NCI-H2171 treated with DMSO at 0.1 percent for 48 hours (cell line): ENCODE measurements around the gene CCDC87.

Source experiments
- DNase-seq: peaks from one replicate; lab custom pipeline; 2025; lab: John Stamatoyannopoulos, UW

CCDC87 gene

GRCh38 chr11:66579017-66579606 is 13.8 kb downstream of the CCDC87 start:
- no peak for DNase-seq

- DNase-seq = no peak
Measured at GRCh38 chr11:66570850-66571180, 22.0 kb downstream of the CCDC87 start.

DNA sequence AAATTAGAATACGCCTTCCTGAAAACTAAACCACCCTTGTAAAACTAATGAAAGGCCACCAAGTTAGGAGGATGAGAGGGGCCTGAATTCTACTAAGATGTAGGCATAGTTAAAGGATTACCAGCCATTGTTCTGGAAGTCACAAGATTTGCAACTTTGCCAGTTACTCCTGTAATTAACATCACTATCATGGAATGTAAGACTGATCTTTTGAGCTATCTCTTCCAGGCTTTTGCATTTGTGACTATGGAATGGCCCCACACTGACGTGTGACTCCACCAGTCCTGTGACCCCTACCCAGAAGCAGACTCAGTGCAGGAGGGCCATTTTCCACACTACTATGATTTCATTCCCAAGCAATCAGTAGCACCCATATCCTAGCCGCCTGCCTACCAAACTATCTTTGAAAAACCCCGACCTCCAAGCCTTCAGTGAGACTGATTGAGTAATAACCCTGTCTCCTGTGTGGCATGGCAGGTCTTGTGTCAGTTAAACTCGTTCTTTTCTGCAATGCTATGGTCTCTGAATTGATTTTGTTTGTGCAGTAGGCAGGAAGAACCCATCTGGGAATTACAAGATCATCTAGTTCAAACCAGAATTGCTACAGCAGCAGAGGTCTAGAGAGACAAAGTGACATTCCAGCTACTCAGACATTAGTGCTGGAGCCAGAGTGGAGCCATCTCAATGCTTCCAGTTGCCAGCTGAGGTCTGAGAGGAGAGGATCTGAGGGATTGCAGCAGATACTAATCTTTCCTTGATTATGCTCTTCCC is 22.6 kb downstream of the CCDC87 start:
- no peak for DNase-seq

- DNase-seq = no peak
Measured at GRCh38 chr11:66569076-66569475, 23.8 kb downstream of the CCDC87 start.

DNA sequence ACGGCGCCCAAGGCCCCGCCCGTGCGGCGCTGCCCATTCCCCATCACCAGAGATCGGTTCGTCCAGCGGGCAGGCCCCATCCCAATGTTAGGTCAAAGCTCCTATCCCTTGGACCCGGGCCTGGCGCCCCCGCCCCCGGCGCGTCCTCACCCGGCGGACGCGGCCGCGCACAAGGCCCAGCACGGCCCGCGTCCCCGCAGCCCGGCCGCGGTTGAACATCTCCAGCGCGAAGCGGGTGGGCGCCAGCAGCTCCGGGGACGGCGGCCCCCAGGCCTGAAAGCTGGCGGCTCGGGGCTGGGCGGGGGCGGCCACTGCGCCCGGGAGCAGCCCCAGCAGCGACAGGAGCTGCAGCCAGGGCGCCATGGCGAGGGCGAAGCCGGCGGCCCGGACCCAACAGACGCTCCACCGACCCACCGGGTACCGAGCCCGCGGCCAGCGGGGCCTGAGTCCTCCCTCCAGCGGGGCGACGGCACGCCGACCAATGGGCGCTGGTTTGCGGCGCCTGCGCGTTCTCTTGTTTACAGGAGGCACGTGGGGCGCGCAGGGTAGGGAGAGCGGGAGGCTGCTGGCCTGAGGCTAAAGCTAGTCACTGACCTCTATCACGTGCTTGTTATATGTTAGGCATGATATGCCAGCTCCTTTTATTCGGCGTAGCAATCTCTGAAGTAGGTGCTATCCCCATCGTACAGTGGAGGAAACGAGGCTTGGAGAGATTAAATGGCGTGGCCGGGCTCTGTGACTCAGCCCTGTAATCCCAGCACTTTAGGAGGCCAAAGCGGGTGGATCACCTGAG is 24.5 kb downstream of the CCDC87 start, which contains the start of gene CTSF:
CTSF (minus strand) TSS at position 483 of the 793 bp plus-strand sequence; CDS start at position 363, 120 bp downstream.
- DNase-seq = peak; percentile 72

- DNase-seq = no peak
Measured at GRCh38 chr11:66567787-66568123, 25.1 kb downstream of the CCDC87 start.

GRCh38 chr11:66566221-66566620 is 26.6 kb downstream of the CCDC87 start:
- no peak for DNase-seq

GRCh38 chr11:66564984-66565383 is 27.9 kb downstream of the CCDC87 start:
- DNase-seq = no peak

GRCh38 chr11:66564538-66564937 is 28.3 kb downstream of the CCDC87 start:
- no peak for DNase-seq

- no peak for DNase-seq
Measured at GRCh38 chr11:66563832-66564231, 29.0 kb downstream of the CCDC87 start.

- no peak for DNase-seq
Measured at GRCh38 chr11:66562907-66563583, 29.8 kb downstream of the CCDC87 start.

DNA sequence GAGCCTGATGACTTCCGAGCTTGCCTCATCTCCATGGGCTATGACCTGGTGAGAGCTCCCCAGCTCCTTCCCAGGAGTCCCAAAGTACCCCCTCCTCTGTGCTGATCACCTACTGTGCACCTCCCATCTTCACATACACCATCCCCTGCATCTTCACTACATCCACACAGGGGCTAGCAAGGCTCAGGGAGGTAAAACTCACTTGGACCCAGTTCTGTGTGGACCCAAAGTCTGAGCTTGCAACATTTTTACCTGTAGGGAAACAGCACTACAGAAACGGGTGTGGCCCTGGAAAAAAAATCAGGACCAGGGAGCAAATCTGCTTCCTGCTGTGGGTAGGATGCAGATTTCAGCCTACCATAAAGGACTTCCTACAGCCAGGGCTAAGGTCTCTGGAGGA is 30.6 kb downstream of the CCDC87 start:
- DNase-seq = no peak

- DNase-seq = no peak
Measured at GRCh38 chr11:66561975-66562248, 31.0 kb downstream of the CCDC87 start.

- DNase-seq = no peak
Measured at GRCh38 chr11:66561178-66561974, 31.5 kb downstream of the CCDC87 start.

DNA sequence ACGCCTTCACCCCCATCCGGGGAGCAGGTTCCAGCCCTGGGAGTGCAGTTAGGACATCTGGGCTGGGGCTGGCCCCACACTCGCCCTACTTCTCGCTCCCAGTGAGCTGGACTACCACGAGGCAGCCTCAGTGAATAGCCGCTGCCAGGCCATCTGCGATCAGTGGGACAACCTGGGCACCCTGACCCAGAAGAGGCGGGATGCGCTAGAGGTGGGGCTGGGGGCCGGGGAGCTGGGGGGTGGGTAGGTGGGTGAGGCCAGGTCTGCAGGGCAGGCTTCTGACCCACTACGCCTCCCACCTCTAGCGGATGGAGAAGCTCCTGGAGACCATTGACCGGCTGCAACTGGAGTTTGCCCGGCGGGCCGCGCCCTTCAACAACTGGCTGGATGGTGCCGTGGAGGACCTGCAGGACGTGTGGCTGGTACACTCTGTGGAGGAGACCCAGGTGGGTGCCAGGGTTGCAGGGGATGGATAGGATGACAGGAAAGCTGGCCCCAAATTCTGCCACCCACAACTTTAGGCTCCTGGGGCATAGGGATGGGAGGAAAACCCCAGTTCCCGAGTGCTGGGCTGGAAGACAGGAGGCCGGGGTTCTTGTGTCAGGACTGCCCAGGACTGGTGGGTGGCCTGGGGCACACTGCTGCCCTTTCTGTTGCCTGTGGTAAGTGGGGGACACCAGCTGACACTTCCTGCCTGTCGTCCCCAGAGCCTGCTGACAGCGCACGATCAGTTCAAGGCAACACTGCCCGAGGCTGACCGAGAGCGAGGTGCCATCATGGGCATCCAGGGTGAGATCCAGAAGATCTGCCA is 32.8 kb downstream of the CCDC87 start:
- DNase-seq = no peak

DNA sequence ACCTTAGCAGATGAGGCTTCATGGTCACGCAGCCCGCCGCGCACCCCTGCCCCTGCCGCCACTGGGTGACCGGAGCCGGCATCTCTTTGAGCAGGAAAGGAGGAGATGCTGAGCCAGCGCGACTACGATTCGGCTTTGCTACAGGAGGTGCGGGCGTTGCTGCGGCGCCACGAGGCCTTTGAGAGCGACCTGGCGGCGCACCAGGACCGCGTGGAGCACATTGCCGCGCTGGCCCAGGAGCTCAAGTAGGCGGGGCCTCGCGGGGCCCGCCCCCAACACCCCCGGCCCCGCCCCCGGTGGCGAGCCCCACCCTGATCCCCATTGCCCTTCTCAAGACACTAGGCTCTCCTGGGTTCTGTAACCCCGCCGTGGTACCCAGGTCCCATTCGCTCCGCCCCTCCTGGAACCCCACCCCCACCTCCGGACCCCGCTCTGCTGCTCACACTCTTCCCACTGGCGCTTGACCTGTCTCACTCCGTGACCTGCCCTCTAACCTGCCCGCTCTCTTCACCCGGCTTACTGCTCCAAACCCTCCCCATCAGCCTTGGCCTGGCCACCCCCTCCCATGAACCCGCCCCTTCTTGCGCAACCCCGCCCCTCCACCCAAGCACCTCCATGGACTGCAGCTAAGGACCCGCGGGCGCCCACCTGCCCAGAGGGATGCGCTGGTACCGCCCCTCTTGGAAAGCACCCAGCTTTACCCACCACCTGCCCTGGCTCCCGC is 33.6 kb downstream of the CCDC87 start:
- DNase-seq = no peak

GRCh38 chr11:66557733-66558326 is 35.0 kb downstream of the CCDC87 start:
- no peak for DNase-seq

DNA sequence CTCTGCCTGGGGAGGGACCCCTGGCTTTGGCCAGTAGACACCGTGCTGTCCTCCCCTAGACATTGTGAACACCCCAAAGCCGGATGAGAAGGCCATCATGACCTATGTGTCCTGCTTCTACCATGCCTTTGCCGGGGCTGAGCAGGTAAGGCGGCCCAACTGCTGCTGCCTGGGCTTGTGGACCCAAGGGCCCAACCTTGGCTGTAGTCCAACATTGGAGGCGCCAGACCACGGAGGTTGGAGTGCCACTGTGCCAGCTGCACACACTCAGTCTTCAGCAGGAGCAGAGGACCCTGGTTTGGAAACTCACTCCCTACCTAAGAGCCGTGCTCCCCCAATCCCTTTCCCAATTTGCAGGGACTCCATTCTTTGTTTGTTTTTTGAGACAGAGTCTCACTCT is 36.8 kb downstream of the CCDC87 start:
- DNase-seq = no peak

DNA sequence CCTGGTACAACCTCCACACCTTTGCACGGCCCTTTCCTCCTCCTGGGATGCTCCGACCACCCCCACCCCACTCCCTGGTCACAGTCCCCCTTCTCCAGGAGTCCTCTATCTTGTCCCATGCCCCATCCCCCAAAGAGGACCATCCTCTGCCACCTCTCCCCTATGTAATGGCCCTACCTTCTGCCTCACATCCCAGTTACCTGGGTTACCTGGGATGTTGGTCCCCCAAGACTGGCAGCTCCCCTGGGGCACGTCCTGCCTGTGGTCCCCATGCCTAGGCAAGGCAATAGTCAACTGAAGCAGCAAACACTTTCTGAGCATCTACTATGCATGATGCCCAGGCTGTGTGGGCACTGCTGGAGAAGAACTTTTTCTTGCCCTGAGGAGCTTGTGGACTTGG is 37.4 kb downstream of the CCDC87 start:
- no peak for DNase-seq

GRCh38 chr11:66554602-66555001 is 38.3 kb downstream of the CCDC87 start:
- DNase-seq = no peak
